ENCODE measurements around the gene APOL3.

APOL3 gene

DNA sequence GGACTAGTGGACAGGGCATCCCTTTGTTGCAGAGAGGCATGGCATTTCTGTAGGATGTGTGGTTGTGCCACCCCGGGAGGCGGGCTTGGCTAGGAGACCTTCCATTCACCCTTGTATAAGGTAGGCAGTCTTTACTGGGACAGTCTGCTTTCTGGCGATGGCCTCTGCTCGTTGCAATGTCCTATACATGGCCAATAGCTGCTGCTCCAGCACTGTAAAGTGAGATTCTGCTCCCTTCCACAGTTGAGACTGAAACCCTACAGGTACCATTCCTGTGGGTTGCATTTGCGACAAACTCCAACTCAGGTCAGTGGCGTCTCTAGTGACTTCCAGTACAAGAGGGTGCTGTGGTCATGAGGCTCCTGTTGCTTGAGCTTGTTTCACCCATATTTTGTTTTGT is 20.4 kb upstream of the APOL3 start:
- no peak overlapping the region for H3K27ac ChIP-seq
- TF ChIP-seq, protein P1, sequence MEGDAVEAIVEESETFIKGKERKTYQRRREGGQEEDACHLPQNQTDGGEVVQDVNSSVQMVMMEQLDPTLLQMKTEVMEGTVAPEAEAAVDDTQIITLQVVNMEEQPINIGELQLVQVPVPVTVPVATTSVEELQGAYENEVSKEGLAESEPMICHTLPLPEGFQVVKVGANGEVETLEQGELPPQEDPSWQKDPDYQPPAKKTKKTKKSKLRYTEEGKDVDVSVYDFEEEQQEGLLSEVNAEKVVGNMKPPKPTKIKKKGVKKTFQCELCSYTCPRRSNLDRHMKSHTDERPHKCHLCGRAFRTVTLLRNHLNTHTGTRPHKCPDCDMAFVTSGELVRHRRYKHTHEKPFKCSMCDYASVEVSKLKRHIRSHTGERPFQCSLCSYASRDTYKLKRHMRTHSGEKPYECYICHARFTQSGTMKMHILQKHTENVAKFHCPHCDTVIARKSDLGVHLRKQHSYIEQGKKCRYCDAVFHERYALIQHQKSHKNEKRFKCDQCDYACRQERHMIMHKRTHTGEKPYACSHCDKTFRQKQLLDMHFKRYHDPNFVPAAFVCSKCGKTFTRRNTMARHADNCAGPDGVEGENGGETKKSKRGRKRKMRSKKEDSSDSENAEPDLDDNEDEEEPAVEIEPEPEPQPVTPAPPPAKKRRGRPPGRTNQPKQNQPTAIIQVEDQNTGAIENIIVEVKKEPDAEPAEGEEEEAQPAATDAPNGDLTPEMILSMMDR (conservative IDR thresholded peaks at IDR 0.05): no peak

DNA sequence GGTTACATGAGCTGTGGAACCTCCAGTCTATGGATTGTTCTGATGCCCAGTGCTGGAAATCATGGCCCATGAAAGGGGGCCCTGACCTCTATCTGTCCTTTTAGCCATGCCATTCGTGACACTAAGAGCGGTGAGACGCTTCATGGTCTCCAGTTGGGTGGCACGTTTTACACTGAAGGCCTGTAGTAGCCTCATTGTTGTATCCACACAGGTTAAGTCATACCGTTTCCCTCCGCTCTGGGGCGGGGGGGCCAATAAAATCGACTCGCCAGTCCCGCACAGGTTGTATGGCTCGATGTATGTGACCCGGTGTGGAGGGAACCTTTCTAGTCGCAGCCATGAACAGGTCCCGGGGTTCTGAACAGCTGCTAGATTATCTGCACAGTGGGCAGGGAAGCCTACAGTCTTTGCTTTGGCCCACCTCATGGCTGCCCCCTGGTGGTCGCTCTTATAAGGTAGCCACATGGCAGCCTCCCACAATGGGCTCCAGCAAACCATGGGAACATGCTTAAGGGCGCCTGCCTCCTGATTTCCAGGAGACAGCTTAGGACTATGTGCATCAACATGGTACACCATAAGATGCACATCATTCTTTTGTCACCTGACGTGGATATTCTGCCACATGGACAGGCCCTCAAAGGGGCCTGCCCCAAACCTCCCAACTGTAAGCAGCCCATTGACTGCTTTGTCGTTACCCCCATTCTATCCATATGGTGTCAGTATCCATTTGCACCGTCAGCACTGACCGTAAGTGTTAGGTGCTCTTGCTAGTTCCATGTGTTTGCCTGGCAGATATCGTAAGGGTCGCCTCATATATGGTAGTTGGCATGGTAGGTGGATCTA is 19.7 kb upstream of the APOL3 start:
- TF ChIP-seq, protein P1 (conservative IDR thresholded peaks at IDR 0.05): peak; percentile 81

DNA sequence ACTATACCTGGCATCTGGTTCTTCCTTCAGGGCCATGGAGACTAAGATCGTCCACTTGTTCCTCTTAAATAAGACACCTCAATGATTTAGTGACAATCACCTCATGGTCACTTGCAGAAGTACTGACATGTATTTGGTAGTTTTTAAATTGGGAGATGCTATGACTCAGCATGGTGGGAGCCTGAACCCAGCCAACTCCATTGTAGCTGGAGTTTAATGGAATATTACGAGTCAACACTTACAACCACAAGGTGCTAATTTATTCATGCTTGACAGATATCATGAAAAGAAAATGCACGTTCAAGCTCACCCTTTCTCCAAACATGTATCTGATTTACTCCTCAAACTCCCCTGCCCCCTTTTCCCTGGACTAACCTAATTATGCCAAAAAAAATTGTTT is 16.6 kb upstream of the APOL3 start:
- no peak overlapping the region for H3K27ac ChIP-seq
- TF ChIP-seq, protein P1 (conservative IDR thresholded peaks at IDR 0.05): no peak

More for the DNA sequence above, 19.7 kb upstream of the APOL3 start:
- H3K27ac ChIP-seq: no peak overlapping the region

DNA sequence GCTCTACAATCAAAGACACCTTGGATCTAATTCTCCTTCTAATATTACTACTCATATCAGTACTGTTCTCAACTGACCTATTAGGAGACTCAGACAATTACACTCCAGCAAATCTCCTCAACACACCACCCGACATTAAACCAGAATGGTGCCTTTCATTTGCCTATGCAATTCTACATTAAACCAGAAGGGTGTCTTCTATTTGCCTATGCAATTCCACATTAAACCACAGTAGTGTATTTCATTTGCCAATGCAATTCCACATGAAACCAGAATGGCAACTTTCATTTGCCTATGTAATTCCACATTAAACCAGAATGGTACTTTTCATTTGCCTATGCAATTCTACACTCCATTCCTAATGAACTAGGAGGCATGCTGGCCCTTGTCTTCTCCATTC is 15.3 kb upstream of the APOL3 start:
- no peak overlapping the region for H3K27ac ChIP-seq
- TF ChIP-seq, protein P1 (conservative IDR thresholded peaks at IDR 0.05): no peak

DNA sequence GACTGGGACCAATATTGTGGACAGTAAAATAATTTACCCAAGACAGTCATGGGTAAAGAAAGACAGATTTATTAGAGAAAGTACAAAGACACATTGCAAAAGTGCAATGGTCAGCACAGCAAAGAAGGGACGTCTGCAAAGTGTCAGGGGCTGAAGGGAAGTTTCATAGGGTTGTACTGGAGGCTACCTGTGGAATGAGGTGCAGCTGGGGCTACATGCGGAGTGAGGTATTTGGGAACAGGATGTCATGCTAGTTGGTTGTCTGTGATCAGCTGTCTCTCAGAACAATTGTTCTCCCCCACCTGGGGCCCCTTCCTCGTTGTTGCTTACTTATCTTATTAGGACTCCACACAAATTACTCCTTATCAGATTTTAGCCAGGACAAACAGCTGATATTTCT is 11.4 kb upstream of the APOL3 start:
- TF ChIP-seq, protein P1 (conservative IDR thresholded peaks at IDR 0.05): no peak
- H3K27ac ChIP-seq: no peak overlapping the region; the same call in 1 of the 2 replicates

DNA sequence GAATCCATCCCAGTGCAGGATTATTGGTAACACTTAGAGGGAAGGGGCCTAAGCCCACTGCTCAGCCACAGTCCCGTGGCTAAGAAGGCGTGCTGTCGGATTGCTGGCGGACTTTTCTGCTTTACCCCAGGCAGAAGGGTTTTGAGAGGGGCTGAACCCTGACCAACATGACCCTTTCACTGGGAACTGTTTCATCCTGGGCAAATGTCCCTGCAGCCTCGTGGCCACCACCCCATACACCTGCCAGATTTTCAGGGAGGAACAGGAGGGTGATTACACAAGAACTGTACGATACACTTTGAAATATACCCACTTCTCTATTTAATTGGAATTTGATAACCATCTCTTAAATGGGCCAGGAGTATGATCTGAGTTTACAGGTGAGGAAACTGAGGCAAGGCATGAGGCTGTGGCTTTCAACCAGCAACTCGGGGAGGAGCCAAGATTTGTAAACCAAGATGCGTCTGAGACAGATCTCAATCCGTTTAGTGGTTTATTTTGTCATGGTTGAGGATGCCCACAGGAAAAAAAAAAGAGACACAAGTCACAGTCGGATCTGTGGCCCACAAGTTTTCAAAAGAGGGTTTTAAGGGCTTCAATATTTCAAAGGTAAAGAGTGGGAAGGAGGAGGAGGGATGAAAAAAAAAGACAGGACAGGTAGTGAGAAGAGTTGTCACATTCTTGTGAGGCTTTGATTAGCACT is 6.1 kb upstream of the APOL3 start:
- TF ChIP-seq, protein P1 (conservative IDR thresholded peaks at IDR 0.05): no peak
- H3K27ac ChIP-seq: no peak overlapping the region

DNA sequence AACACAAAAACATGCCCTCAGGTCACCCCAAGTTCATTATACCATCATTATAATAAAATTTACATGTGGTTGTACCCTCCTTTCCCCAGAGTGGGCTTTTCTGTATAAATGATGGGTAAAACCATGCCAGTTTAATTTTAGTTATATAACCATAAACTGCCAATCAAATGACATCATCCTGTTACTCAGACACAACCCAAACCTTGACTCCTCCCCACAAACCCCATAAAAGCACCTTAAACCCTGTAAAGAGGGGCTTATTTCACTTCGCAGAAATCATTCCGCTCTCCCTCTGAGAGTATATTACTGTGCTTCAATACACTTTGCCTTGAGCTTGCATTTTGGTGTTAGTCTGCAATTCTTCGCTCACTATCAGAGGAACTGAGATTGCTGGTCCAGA is 5.5 kb upstream of the APOL3 start:
- H3K27ac ChIP-seq: no peak overlapping the region
- TF ChIP-seq, protein P1 (conservative IDR thresholded peaks at IDR 0.05): no peak
